ENCODE data around the gene CER1.

GRCh38 chr9:14670718-14671117 is 51.8 kb downstream of the CER1 start:
- no peak for TF ChIP-seq YY1 (IDR thresholded peaks at IDR 0.05; ENCODE audit: insufficient read depth, insufficient read length)
- no peak for TF ChIP-seq ZNF274 (IDR thresholded peaks at IDR 0.05; ENCODE audit: low read depth, low read length)
